AG04450 (cell line): ENCODE data around the gene CACNB4. TPM values are rescaled to one million over a fixed set of nuclear protein-coding genes. Genes with fewer than 3 reads are reported as not detected.
A peak's percentile ranks its signal among the peaks of the same experiment; 100 is the strongest.

Source experiments
- CTCF ChIA-PET: fragments of 300-600, 350-600 bp; formaldehyde crosslinking; extraction: SDS; loops from one replicate; lab custom pipeline; 2022; ENCODE audit warnings: antibody characterized with exemption, inconsistent platforms; lab: Charles Lee
- POLR2A ChIA-PET: fragments of 350-600 bp; formaldehyde crosslinking; extraction: SDS; loops from one replicate; lab custom pipeline; 2021; ENCODE audit warnings: antibody characterized with exemption, inconsistent platforms; lab: Yijun Ruan, JAX
- DNase-seq: peaks from one replicate; pipeline ENCODE4 v3.0.0-alpha.2; 2011; ENCODE audit warnings: low read depth, low spot score
- H3K27ac ChIP-seq: one replicate; pipeline ENCODE4 v1.5.1; 2012; ENCODE audit warnings: low read depth, low read length, control low read depth
- H3K27me3 ChIP-seq: one replicate; pipeline ENCODE4 v1.6.0; 2012; ENCODE audit warnings: low read length; ENCODE audit not compliant: control insufficient read depth, insufficient read depth
- H3K4me3 ChIP-seq: 2 replicates; pipeline ENCODE4 v1.5.1; 2011; ENCODE audit warnings: mild to moderate bottlenecking, low read depth, low read length, control low read depth
- H3K9me3 ChIP-seq: 2 replicates; pipeline ENCODE4 v1.5.1; 2012; ENCODE audit warnings: low read length; ENCODE audit not compliant: control insufficient read depth, insufficient read depth
- CTCF ChIP-seq: IDR thresholded peaks from 2 replicates; pipeline ENCODE4 v1.5.1; 2011; ENCODE audit warnings: low read depth, low read length, control low read depth, inconsistent platforms
- polyA plus RNA-seq: library from polyadenylated mRNA; depleted of rRNA; stranded (reverse); fragments of >200 nt; gene quantifications from 2 replicates; pipeline ENCODE4 v1.2.3, GENCODE V29; 2011

The CACNB4 gene
- polyA plus RNA-seq, 1 experiment, result 0.22 TPM

- Histone ChIP-seq H3K9me3 (no peaks in the 10 kb centered on the region), H3K4me3 (no peak overlapping the region), H3K27ac (no peak overlapping the region), H3K27me3 (peaks cover 3% of the 10 kb centered on the region)
- DNase-seq, result no peak
- no peak for TF ChIP-seq CTCF
- POLR2A ChIA-PET, result no interaction called here
- CTCF ChIA-PET, result interaction anchor here (0.7 to 0.9 kb wide), 2 partner anchors 69 to 77 kb away, joined by 3 read pairs; no protein-coding TSS in a partner anchor
Measured at GRCh38 chr2:152106464-152106863, 7.6 kb upstream of the CACNB4 start.

GRCh38 chr2:152103271-152103670, 4.4 kb upstream of the CACNB4 start:
- no peak for TF ChIP-seq CTCF
- Histone ChIP-seq H3K27ac (no peak overlapping the region), H3K9me3 (no peaks in the 10 kb centered on the region), H3K27me3 (peaks cover 28% of the 10 kb centered on the region), H3K4me3 (no peak overlapping the region)
- ChIA-PET POLR2A (no interaction called here), CTCF (no interaction called here)
- no peak for DNase-seq

- ChIA-PET CTCF (interaction anchor here (0.9 to 1.2 kb wide), 2 partner anchors 12 to 75 kb away, joined by 4 read pairs; partner anchors contain the start of gene STAM2), POLR2A (no interaction called here)
- no peak overlapping the region for H3K27ac ChIP-seq
- no peak for DNase-seq
- H3K27me3 ChIP-seq, result peaks cover 39% of the 10 kb centered on the region
- no peak overlapping the region for H3K4me3 ChIP-seq
- H3K9me3 ChIP-seq, result no peaks in the 10 kb centered on the region; the same call in 1 of the 2 replicates
- TF ChIP-seq CTCF, result no peak
Measured at GRCh38 chr2:152100961-152101360, 2.1 kb upstream of the CACNB4 start.

GRCh38 chr2:152099367-152100050, 665 bp upstream of the CACNB4 start:
- H3K4me3 ChIP-seq, result peak overlapping the region; percentile 59
- no peaks in the 10 kb centered on the region; the same call in 1 of the 2 replicates for H3K9me3 ChIP-seq
- DNase-seq, result no peak
- ChIA-PET POLR2A (no interaction called here), CTCF (interaction anchor here (0.8 to 1.2 kb wide), 2 partner anchors 9 to 11 kb away, joined by 3 to 4 read pairs; no protein-coding TSS in a partner anchor)
- TF ChIP-seq CTCF, result no peak
- peaks cover 44% of the 10 kb centered on the region for H3K27me3 ChIP-seq
- no peak overlapping the region for H3K27ac ChIP-seq

- CTCF ChIA-PET, result interaction anchor here (2.1 kb wide), 1 partner anchor 61 kb away, joined by 11 read pairs; no protein-coding TSS in a partner anchor
- peaks cover 46% of the 10 kb centered on the region for H3K27me3 ChIP-seq
- TF ChIP-seq CTCF, result no peak
- no peak for DNase-seq
- POLR2A ChIA-PET, result no interaction called here
- no peak overlapping the region for H3K27ac ChIP-seq
- peak overlapping the region; percentile 59 for H3K4me3 ChIP-seq
- no peaks in the 10 kb centered on the region; the same call in 1 of the 2 replicates for H3K9me3 ChIP-seq
Measured at GRCh38 chr2:152097801-152098495, 896 bp downstream of the CACNB4 start.
